Liver (tissue), 9 donors: ENCODE data around the gene SGK1. TPM values are rescaled to one million over a fixed set of nuclear protein-coding genes. Genes with fewer than 3 reads are reported as not detected.
A peak's percentile ranks its signal among the peaks of the same experiment; 100 is the strongest.

Experiments used
- DNase-seq: peaks from one replicate; pipeline ENCODE4 v3.0.0-alpha.2; 2017; ENCODE audit warnings: low spot score
- H3K27ac ChIP-seq, 2 donors: one replicate each; pipeline ENCODE4 v1.7.0; 2013; ENCODE audit warnings: inconsistent platforms in 2 of 2, low read length in 2 of 2, control low read depth in 1 of 2, low read depth in 1 of 2, mild to moderate bottlenecking in 1 of 2
- H3K27me3 ChIP-seq, 4 donors: one replicate each; pipeline versions ENCODE4 v1.6.1 to v1.7.0; 2013; ENCODE audit warnings: low read length in 3 of 4, inconsistent platforms in 1 of 4, mild to moderate bottlenecking in 1 of 4, moderate library complexity in 1 of 4; ENCODE audit not compliant: control insufficient read depth in 4 of 4, insufficient read depth in 4 of 4
- H3K36me3 ChIP-seq, 4 donors: one replicate each; pipeline versions ENCODE4 v1.6.1 to v1.7.0; 2013; ENCODE audit warnings: low read length in 3 of 4, mild to moderate bottlenecking in 3 of 4, low read depth in 1 of 4, moderate library complexity in 1 of 4; ENCODE audit not compliant: control insufficient read depth in 4 of 4, insufficient read depth in 3 of 4
- H3K4me1 ChIP-seq, 4 donors: one replicate each; pipeline versions ENCODE4 v1.6.1 to v1.7.0; 2013; ENCODE audit warnings: low read length in 3 of 4, mild to moderate bottlenecking in 3 of 4, moderate library complexity in 1 of 4; ENCODE audit not compliant: control insufficient read depth in 4 of 4, insufficient read depth in 4 of 4
- H3K4me3 ChIP-seq, 3 donors: one replicate each; pipeline versions ENCODE4 v1.6.1 to v1.7.0; 2013; ENCODE audit warnings: low read length in 3 of 3, control low read depth in 1 of 3, low read depth in 1 of 3, mild to moderate bottlenecking in 1 of 3
- H3K9ac ChIP-seq, 2 donors: one replicate each; pipeline ENCODE4 v1.7.0; 2013; ENCODE audit warnings: low read length in 2 of 2, mild to moderate bottlenecking in 2 of 2, moderate library complexity in 2 of 2, control low read depth in 1 of 2, low read depth in 1 of 2
- H3K9me3 ChIP-seq, 4 donors: one replicate each; pipeline versions ENCODE4 v1.6.1 to v1.7.0; 2013; ENCODE audit warnings: low read length in 3 of 4; ENCODE audit not compliant: control insufficient read depth in 4 of 4
- ATF3 ChIP-seq: IDR thresholded peaks from 2 replicates; pipeline ENCODE4 v1.6.1; 2016; ENCODE audit warnings: antibody characterized with exemption
- EGR1 ChIP-seq, 2 donors: IDR thresholded peaks; 2 replicates each; pipeline ENCODE4 v1.6.1; 2016 to 2018; ENCODE audit warnings: antibody characterized with exemption in 2 of 2, low read depth in 2 of 2
- FOXA1 ChIP-seq: IDR thresholded peaks from 2 replicates; pipeline ENCODE4 v1.6.1; 2016; ENCODE audit warnings: antibody characterized with exemption
- FOXA2 ChIP-seq: IDR thresholded peaks from 2 replicates; pipeline ENCODE4 v1.6.1; 2016; ENCODE audit warnings: antibody characterized with exemption
- GABPA ChIP-seq, 2 donors: IDR thresholded peaks in 1 of 2; conservative IDR thresholded peaks in 1 of 2; 2 replicates each; pipeline ENCODE4 v1.6.1; 2016; ENCODE audit warnings: antibody characterized with exemption in 2 of 2, mild to moderate bottlenecking in 1 of 2, moderate library complexity in 1 of 2
- JUND ChIP-seq, 2 donors: IDR thresholded peaks; 2 replicates each; pipeline ENCODE4 v1.6.1; 2016; ENCODE audit warnings: antibody characterized with exemption in 2 of 2
- MAX ChIP-seq: IDR thresholded peaks from 2 replicates; pipeline ENCODE4 v1.6.1; 2016; ENCODE audit warnings: antibody characterized with exemption
- NR2F2 ChIP-seq: IDR thresholded peaks from 2 replicates; pipeline ENCODE4 v1.6.1; 2016; ENCODE audit warnings: antibody characterized with exemption
- RAD21 ChIP-seq, 2 donors: IDR thresholded peaks; 2 replicates each; pipeline ENCODE4 v1.6.1; 2016; ENCODE audit warnings: antibody characterized with exemption in 2 of 2, mild to moderate bottlenecking in 2 of 2
- REST ChIP-seq: IDR thresholded peaks from 2 replicates; pipeline ENCODE4 v1.6.1; 2016; ENCODE audit warnings: antibody characterized with exemption, mild to moderate bottlenecking
- RXRA ChIP-seq, 2 donors: IDR thresholded peaks; 2 replicates each; pipeline ENCODE4 v1.6.1; 2017 to 2018; ENCODE audit warnings: antibody characterized with exemption in 2 of 2, mild to moderate bottlenecking in 1 of 2
- SP1 ChIP-seq: IDR thresholded peaks from 2 replicates; pipeline ENCODE4 v1.6.1; 2018; ENCODE audit warnings: antibody characterized with exemption, mild to moderate bottlenecking
- YY1 ChIP-seq: IDR thresholded peaks from 2 replicates; pipeline ENCODE4 v1.6.1; 2016; ENCODE audit warnings: antibody characterized with exemption, mild to moderate bottlenecking
- WGBS: extraction: QIAGEN DNeasy Blood & Tissue Kit; methylation state at CpG from one replicate; pipeline ENCODE4 v1.1.7; 2013; 5-methylcytosine and 5-hydroxymethylcytosine counted together
- polyA plus RNA-seq, 2 donors: library from polyadenylated mRNA; stranded (reverse) in 1 of 2; unstranded in 1 of 2; fragments of 200-250 nt in 1 of 2; fragments of >200 nt in 1 of 2; fragmentation: Nextera tagmentation in 1 of 2; extraction: Ambion mirVana in 1 of 2; gene quantifications; one replicate each; pipeline versions ENCODE4 v1.2.1 to v1.2.3, GENCODE V29; 2013 to 2015
- total RNA-seq, 2 donors: library from RNA; depleted of rRNA; stranded (reverse); fragments of >200 nt; gene quantifications; one replicate each; pipeline ENCODE4 v1.2.3, GENCODE V29; 2014
- TF ChIP-seq, protein P1 (sequence below): fragments of 150-350 bp; IDR thresholded peaks from 2 replicates; pipeline ENCODE4 v1.5.1; 2017; ENCODE audit warnings: improper control_type of control experiment, low read depth, low read length; ENCODE audit not compliant: missing input control
- donor health status: healthy.
- donor health status: healthy.
- donor health status: healthy.
- donor health status: healthy.
- donor health status: healthy.

SGK1 gene
- total and polyA plus RNA-seq, 4 donors: 28.0 to 113 (median 35.4) TPM

- TF ChIP-seq, protein P1, sequence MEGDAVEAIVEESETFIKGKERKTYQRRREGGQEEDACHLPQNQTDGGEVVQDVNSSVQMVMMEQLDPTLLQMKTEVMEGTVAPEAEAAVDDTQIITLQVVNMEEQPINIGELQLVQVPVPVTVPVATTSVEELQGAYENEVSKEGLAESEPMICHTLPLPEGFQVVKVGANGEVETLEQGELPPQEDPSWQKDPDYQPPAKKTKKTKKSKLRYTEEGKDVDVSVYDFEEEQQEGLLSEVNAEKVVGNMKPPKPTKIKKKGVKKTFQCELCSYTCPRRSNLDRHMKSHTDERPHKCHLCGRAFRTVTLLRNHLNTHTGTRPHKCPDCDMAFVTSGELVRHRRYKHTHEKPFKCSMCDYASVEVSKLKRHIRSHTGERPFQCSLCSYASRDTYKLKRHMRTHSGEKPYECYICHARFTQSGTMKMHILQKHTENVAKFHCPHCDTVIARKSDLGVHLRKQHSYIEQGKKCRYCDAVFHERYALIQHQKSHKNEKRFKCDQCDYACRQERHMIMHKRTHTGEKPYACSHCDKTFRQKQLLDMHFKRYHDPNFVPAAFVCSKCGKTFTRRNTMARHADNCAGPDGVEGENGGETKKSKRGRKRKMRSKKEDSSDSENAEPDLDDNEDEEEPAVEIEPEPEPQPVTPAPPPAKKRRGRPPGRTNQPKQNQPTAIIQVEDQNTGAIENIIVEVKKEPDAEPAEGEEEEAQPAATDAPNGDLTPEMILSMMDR: no peak
- TF ChIP-seq MAX (no peak), YY1 (no peak), FOXA2 (no peak), RXRA (IDR thresholded peaks at IDR 0.05) (no peak)
Observed at GRCh38 chr6:134296762-134297161, 21.1 kb downstream of the SGK1 start (continued).

GRCh38 chr6:134295953-134296553, 21.9 kb downstream of the SGK1 start:
- Histone ChIP-seq H3K4me1 (no peaks in the 10 kb centered on the region), H3K9ac (no peak overlapping the region), H3K9me3 (no peaks in the 10 kb centered on the region), H3K27ac (peak overlapping the region; percentile 53 to 56), H3K36me3 (no peaks in the 10 kb centered on the region), H3K4me3 (no peak overlapping the region), H3K27me3 (no peaks in the 10 kb centered on the region)
- no peak for TF ChIP-seq FOXA1
- no peak for TF ChIP-seq GABPA (IDR thresholded peaks at IDR 0.05 in 1 of 2, conservative IDR thresholded peaks at IDR 0.05 in 1 of 2)
- peak; percentile 33 for TF ChIP-seq NR2F2
- peak; percentile 86 to 87 for TF ChIP-seq JUND (IDR thresholded peaks at IDR 0.05)
- TF ChIP-seq REST: no peak
- TF ChIP-seq EGR1 (IDR thresholded peaks at IDR 0.05; ENCODE audit: low read depth in 2 of 2): no peak
- TF ChIP-seq YY1: peak; percentile 14
- TF ChIP-seq RXRA (IDR thresholded peaks at IDR 0.05): peak in 1 of 2 donors; percentile 44
- TF ChIP-seq ATF3: no peak
- TF ChIP-seq MAX: no peak
- peak; percentile 25 for TF ChIP-seq SP1
- TF ChIP-seq, protein P1: no peak
- TF ChIP-seq RAD21 (IDR thresholded peaks at IDR 0.05): peak; percentile 37 to 54
- no peak for DNase-seq
- 69% methylated on average over 6 of the region's 6 CpGs for WGBS
